OCI-LY7 (cell line): Measurements from ENCODE around the gene STOX2. TPM values are rescaled to one million over a fixed set of nuclear protein-coding genes. Genes with fewer than 3 reads are reported as not detected.

Source experiments
- BruUV-seq: library from RNA; stranded (reverse); fragments of 400-500 nt; replicated peaks from 2 replicates; lab custom pipeline; 2021; lab: Mats Ljungman, UMichigan
- CTCF ChIA-PET: fragments of 300-600 bp; sonication (Branson Sonifier 250); formaldehyde crosslinking; loops from one replicate; lab custom pipeline; 2022; ENCODE audit warnings: antibody characterized with exemption; ENCODE audit not compliant: unreplicated experiment; lab: Charles Lee
- POLR2A ChIA-PET: fragments of 300-600 bp; sonication (Branson Sonifier 250); formaldehyde crosslinking; loops from one replicate; lab custom pipeline; 2022; ENCODE audit warnings: antibody characterized with exemption; lab: Charles Lee
- DNase-seq: peaks from one replicate; pipeline ENCODE4 v3.0.0-alpha.2; 2015; ENCODE audit warnings: low spot score
- H2AFZ ChIP-seq: fragments of 200-600 bp; sonication (generic), shearing (Covaris generic); 2 replicates; pipeline ENCODE4 v1.6.1; 2014; ENCODE audit warnings: mild to moderate bottlenecking, antibody characterized with exemption, low read length, moderate library complexity
- H3K27ac ChIP-seq: fragments of 200-600 bp; sonication (generic); 2 replicates; pipeline ENCODE4 v1.5.1; 2014; ENCODE audit warnings: mixed run types, low read depth, mild to moderate bottlenecking, moderate library complexity, low read length, inconsistent platforms; ENCODE audit not compliant: poor library complexity, severe bottlenecking
- H3K36me3 ChIP-seq: fragments of 200-600 bp; sonication (generic); 2 replicates; pipeline ENCODE4 v1.6.1; 2014; ENCODE audit warnings: mild to moderate bottlenecking, antibody characterized with exemption, low read length, moderate library complexity, mixed read lengths; ENCODE audit not compliant: insufficient read depth
- H3K4me1 ChIP-seq: fragments of 200-600 bp; sonication (generic); 2 replicates; pipeline ENCODE4 v1.5.1; 2014; ENCODE audit warnings: mild to moderate bottlenecking, low read length; ENCODE audit not compliant: insufficient read depth, poor library complexity, severe bottlenecking
- H3K4me2 ChIP-seq: fragments of 200-600 bp; sonication (generic); 2 replicates; pipeline ENCODE4 v1.6.1; 2014; ENCODE audit warnings: mild to moderate bottlenecking, low read length
- H3K4me3 ChIP-seq: fragments of 200-600 bp; sonication (generic); 2 replicates; pipeline ENCODE4 v1.5.1; 2014; ENCODE audit warnings: mild to moderate bottlenecking, low read depth, low read length; ENCODE audit not compliant: poor library complexity, severe bottlenecking
- H3K79me2 ChIP-seq: fragments of 200-600 bp; sonication (generic); 2 replicates; pipeline ENCODE4 v1.6.1; 2016; ENCODE audit warnings: low read depth, mild to moderate bottlenecking, low read length, moderate library complexity, mixed read lengths; ENCODE audit not compliant: insufficient read depth
- H3K9me2 ChIP-seq: fragments of 200-600 bp; sonication (generic); 2 replicates; pipeline ENCODE4 v1.6.1; 2016; ENCODE audit warnings: mild to moderate bottlenecking, low read length, mixed read lengths; ENCODE audit not compliant: insufficient read depth
- H3K9me3 ChIP-seq: fragments of 200-600 bp; sonication (generic); 2 replicates; pipeline ENCODE4 v1.6.1; 2014; ENCODE audit warnings: mild to moderate bottlenecking, mixed run types, low read length, mixed read lengths
- H4K20me1 ChIP-seq: fragments of 200-600 bp; sonication (generic); 2 replicates; pipeline ENCODE4 v1.6.1; 2014; ENCODE audit warnings: mild to moderate bottlenecking, antibody characterized with exemption, low read length, moderate library complexity, mixed read lengths; ENCODE audit not compliant: insufficient read depth
- CTCF ChIP-seq: fragments of 200-600 bp; sonication (generic); conservative IDR thresholded peaks from 2 replicates; pipeline ENCODE4 v1.5.1; 2014; ENCODE audit warnings: mild to moderate bottlenecking, antibody characterized with exemption, low read length, moderate library complexity, mixed read lengths
- EZH2phosphoT487 ChIP-seq: fragments of 200-600 bp; sonication (generic); IDR thresholded peaks from 2 replicates; pipeline ENCODE4 v1.6.1; 2018; ENCODE audit warnings: low read depth, borderline replicate concordance, mild to moderate bottlenecking, mixed run types, antibody characterized with exemption, low read length, moderate library complexity, mixed read lengths
- intact Hi-C: fragments of 100-400 bp; cut with micrococcal nuclease; formaldehyde crosslinking; loops from one replicate; pipeline ENCODE4 v1.10.0; 2022; ENCODE audit not compliant: unreplicated experiment
- total RNA-seq, 2 experiments: library from RNA; depleted of rRNA in 1 of 2; stranded (reverse); fragments of >200 nt in 1 of 2; shearing (Covaris generic) in 1 of 2; gene quantifications; 2 replicates each; pipeline ENCODE4 v1.2.3, GENCODE V29; 2014 to 2022

STOX2 gene
- total RNA-seq, 2 experiments from 2014 or later, result 0.38 TPM; not detected in 1

GRCh38 chr4:183959319-183960045 is 54.4 kb downstream of the STOX2 start:
- Histone ChIP-seq H3K9me2 (no peaks in the 10 kb centered on the region), H2AFZ (no peak overlapping the region), H3K79me2 (no peaks in the 10 kb centered on the region), H4K20me1 (no peaks in the 10 kb centered on the region), H3K4me2 (no peak overlapping the region), H3K4me1 (no peaks in the 10 kb centered on the region), H3K27ac (no peak overlapping the region), H3K9me3 (no peaks in the 10 kb centered on the region), H3K36me3 (no peaks in the 10 kb centered on the region), H3K4me3 (no peak overlapping the region)
- no peak for DNase-seq
- BruUV-seq, result no TSS peak
- CTCF ChIA-PET, result interaction anchor here (0.6 kb wide), 1 partner anchor 122 kb away, joined by 3 read pairs; no protein-coding TSS in a partner anchor
- intact Hi-C loops, result no loop called here
- POLR2A ChIA-PET, result no interaction called here
- TF ChIP-seq CTCF, result no peak
- TF ChIP-seq EZH2phosphoT487, result no peak

GRCh38 chr4:183960046-183960420 is 54.9 kb downstream of the STOX2 start:
- TF ChIP-seq CTCF (no peak), EZH2phosphoT487 (no peak)
- DNase-seq, result no peak
- intact Hi-C loops, result no loop called here
- ChIA-PET POLR2A (no interaction called here), CTCF (no interaction called here)
- Histone ChIP-seq H3K9me2 (no peaks in the 10 kb centered on the region), H3K36me3 (no peaks in the 10 kb centered on the region), H3K4me3 (no peak overlapping the region), H3K27ac (no peak overlapping the region), H3K4me1 (no peaks in the 10 kb centered on the region), H3K9me3 (no peaks in the 10 kb centered on the region), H3K79me2 (no peaks in the 10 kb centered on the region), H3K4me2 (no peak overlapping the region), H4K20me1 (no peaks in the 10 kb centered on the region), H2AFZ (no peak overlapping the region)
- BruUV-seq, result no TSS peak

- POLR2A ChIA-PET, result interaction anchor here (0.6 kb wide), 1 partner anchor 80 kb away, joined by 3 read pairs; no protein-coding TSS in a partner anchor
- Histone ChIP-seq H3K4me1 (no peaks in the 10 kb centered on the region), H4K20me1 (no peaks in the 10 kb centered on the region), H3K27ac (no peak overlapping the region), H3K9me2 (no peaks in the 10 kb centered on the region), H3K36me3 (no peaks in the 10 kb centered on the region), H3K79me2 (no peaks in the 10 kb centered on the region), H2AFZ (no peak overlapping the region), H3K4me3 (no peak overlapping the region), H3K4me2 (no peak overlapping the region), H3K9me3 (no peaks in the 10 kb centered on the region)
- BruUV-seq, result no TSS peak
- CTCF ChIA-PET, result no interaction called here
- no peak for DNase-seq
- intact Hi-C loops, result no loop called here
- TF ChIP-seq CTCF, result no peak
- no peak for TF ChIP-seq EZH2phosphoT487
Observed at GRCh38 chr4:183960962-183961541, 55.9 kb downstream of the STOX2 start.
